Suprapubic skin (tissue), 4 donors: ENCODE data around the gene RNF150. TPM values are rescaled to one million over a fixed set of nuclear protein-coding genes. Genes with fewer than 3 reads are reported as not detected.

Experiments
- DNase-seq, 2 donors: peaks; one replicate each; pipeline ENCODE4 v3.0.0-alpha.2; 2019; ENCODE audit warnings: low spot score in 2 of 2
- H3K27ac ChIP-seq: fragments of 200-600 bp; sonication (generic); one replicate; pipeline ENCODE4 v1.5.1; 2019
- H3K27me3 ChIP-seq: fragments of 200-600 bp; sonication (generic); one replicate; pipeline ENCODE4 v1.5.1; 2019
- H3K36me3 ChIP-seq: fragments of 200-600 bp; sonication (generic); one replicate; pipeline ENCODE4 v1.5.1; 2019
- H3K4me1 ChIP-seq: fragments of 200-600 bp; sonication (generic); one replicate; pipeline ENCODE4 v1.5.1; 2019
- H3K4me3 ChIP-seq: fragments of 200-600 bp; sonication (generic); one replicate; pipeline ENCODE4 v1.5.1; 2019; ENCODE audit warnings: mild to moderate bottlenecking
- H3K9me3 ChIP-seq: fragments of 200-600 bp; sonication (generic); one replicate; pipeline ENCODE4 v1.5.1; 2019
- CTCF ChIP-seq, 2 donors: fragments of 200-600 bp in 1 of 2; fragments of 450-650 bp in 1 of 2; sonication (generic) in 1 of 2; IDR thresholded peaks; one replicate each; pipeline ENCODE4 v1.5.1; 2016 to 2019; ENCODE audit warnings: antibody characterized with exemption in 2 of 2, mild to moderate bottlenecking in 1 of 2, moderate library complexity in 1 of 2
- EP300 ChIP-seq: sonication (generic); formaldehyde crosslinking; IDR thresholded peaks from one replicate; pipeline ENCODE4 v1.6.1; 2017; ENCODE audit warnings: antibody characterized with exemption
- POLR2A ChIP-seq, 2 donors: fragments of 450-650 bp; IDR thresholded peaks; one replicate each; pipeline ENCODE4 v1.6.1; 2017; ENCODE audit warnings: antibody characterized with exemption in 2 of 2, mild to moderate bottlenecking in 2 of 2, moderate library complexity in 2 of 2
- POLR2AphosphoS5 ChIP-seq, 3 donors: sonication (generic); formaldehyde crosslinking; IDR thresholded peaks; one replicate each; pipeline ENCODE4 v1.6.1; 2017; ENCODE audit warnings: antibody characterized with exemption in 3 of 3
- WGBS: methylation state at CpG from one replicate; pipeline ENCODE4 v1.1.5; 2018; 5-methylcytosine and 5-hydroxymethylcytosine counted together
- total RNA-seq, 4 donors: library from RNA; depleted of rRNA; stranded (reverse); fragments of >200 nt; gene quantifications; one replicate each; pipeline ENCODE4 v1.1.0, GENCODE V29; 2016

RNF150 gene
- total RNA-seq, 4 donors from 2014 or later = 0.83 to 4.0 (median 2.6) TPM

- Histone ChIP-seq H3K4me3 (no peak overlapping the region), H3K36me3 (no peaks in the 10 kb centered on the region), H3K4me1 (no peaks in the 10 kb centered on the region), H3K27ac (no peak overlapping the region), H3K9me3 (no peaks in the 10 kb centered on the region), H3K27me3 (no peaks in the 10 kb centered on the region)
- WGBS = 87% methylated on average over 4 of the region's 4 CpGs
- DNase-seq = no peak
- TF ChIP-seq EP300 (no peak), POLR2A (IDR thresholded peaks at IDR 0.05) (no peak), CTCF (IDR thresholded peaks at IDR 0.05) (no peak), POLR2AphosphoS5 (IDR thresholded peaks at IDR 0.05) (no peak)
Measured at GRCh38 chr4:141019768-141020167, 113.5 kb downstream of the RNF150 start.

GRCh38 chr4:141016117-141016798, 117.0 kb downstream of the RNF150 start:
- no peak for TF ChIP-seq EP300
- no peak for TF ChIP-seq POLR2AphosphoS5 (IDR thresholded peaks at IDR 0.05)
- TF ChIP-seq POLR2A (IDR thresholded peaks at IDR 0.05) = no peak
- no peak for TF ChIP-seq CTCF (IDR thresholded peaks at IDR 0.05)
- Histone ChIP-seq H3K27ac (no peak overlapping the region), H3K4me1 (no peaks in the 10 kb centered on the region), H3K4me3 (no peak overlapping the region), H3K36me3 (no peaks in the 10 kb centered on the region), H3K27me3 (no peaks in the 10 kb centered on the region), H3K9me3 (no peaks in the 10 kb centered on the region)
- WGBS = 64% methylated on average over 8 of the region's 8 CpGs
- DNase-seq = no peak

GRCh38 chr4:141013899-141014298, 119.4 kb downstream of the RNF150 start:
- WGBS = 65% methylated on average over 3 of the region's 3 CpGs

GRCh38 chr4:141011901-141012315, 121.4 kb downstream of the RNF150 start:
- no peak for TF ChIP-seq CTCF (IDR thresholded peaks at IDR 0.05)
- TF ChIP-seq POLR2A (IDR thresholded peaks at IDR 0.05) = no peak
- no peak for TF ChIP-seq POLR2AphosphoS5 (IDR thresholded peaks at IDR 0.05)
- no peak for TF ChIP-seq EP300
- Histone ChIP-seq H3K36me3 (no peaks in the 10 kb centered on the region), H3K9me3 (no peaks in the 10 kb centered on the region), H3K27ac (no peak overlapping the region), H3K27me3 (no peaks in the 10 kb centered on the region), H3K4me3 (no peak overlapping the region), H3K4me1 (no peaks in the 10 kb centered on the region)
- 51% methylated on average over 3 of the region's 3 CpGs for WGBS
- DNase-seq = peak in 1 of 2 donors; percentile 69

More at GRCh38 chr4:141013899-141014298, 119.4 kb downstream of the RNF150 start:
- H3K9me3 ChIP-seq = no peaks in the 10 kb centered on the region
- no peaks in the 10 kb centered on the region for H3K27me3 ChIP-seq
- H3K36me3 ChIP-seq = no peaks in the 10 kb centered on the region
- H3K4me1 ChIP-seq = no peaks in the 10 kb centered on the region
- TF ChIP-seq POLR2A (IDR thresholded peaks at IDR 0.05) = no peak
- TF ChIP-seq CTCF (IDR thresholded peaks at IDR 0.05) = no peak
- TF ChIP-seq POLR2AphosphoS5 (IDR thresholded peaks at IDR 0.05) = no peak
- TF ChIP-seq EP300 = no peak
- no peak overlapping the region for H3K4me3 ChIP-seq
- no peak for DNase-seq
- H3K27ac ChIP-seq = no peak overlapping the region

GRCh38 chr4:141009931-141010330, 123.3 kb downstream of the RNF150 start:
- H3K9me3 ChIP-seq = no peaks in the 10 kb centered on the region
- TF ChIP-seq CTCF (IDR thresholded peaks at IDR 0.05) (no peak), EP300 (no peak), POLR2AphosphoS5 (IDR thresholded peaks at IDR 0.05) (no peak), POLR2A (IDR thresholded peaks at IDR 0.05) (no peak)
- H3K4me1 ChIP-seq = no peaks in the 10 kb centered on the region
- H3K27me3 ChIP-seq = no peaks in the 10 kb centered on the region
- H3K4me3 ChIP-seq = no peak overlapping the region
- DNase-seq = no peak
- no peaks in the 10 kb centered on the region for H3K36me3 ChIP-seq
- no peak overlapping the region for H3K27ac ChIP-seq
